Activated CD8-positive, alpha-beta memory T cell treated with anti-CD3 and anti-CD28 coated beads for 48 hours (primary cell): ENCODE data around the gene HMGCS1.
"Not testable (repeated sequence)": the region's sequence is repeated elsewhere in the genome, so short reads cannot be mapped to it uniquely, and the experiment has no call there.

Source experiments
- DNase-seq, 3 experiments: peaks; one replicate each; pipeline ENCODE4 v3.0.0-alpha.2; 2020; ENCODE audit warnings: low read depth in 2 of 3, low spot score in 2 of 3

Gene HMGCS1

DNA sequence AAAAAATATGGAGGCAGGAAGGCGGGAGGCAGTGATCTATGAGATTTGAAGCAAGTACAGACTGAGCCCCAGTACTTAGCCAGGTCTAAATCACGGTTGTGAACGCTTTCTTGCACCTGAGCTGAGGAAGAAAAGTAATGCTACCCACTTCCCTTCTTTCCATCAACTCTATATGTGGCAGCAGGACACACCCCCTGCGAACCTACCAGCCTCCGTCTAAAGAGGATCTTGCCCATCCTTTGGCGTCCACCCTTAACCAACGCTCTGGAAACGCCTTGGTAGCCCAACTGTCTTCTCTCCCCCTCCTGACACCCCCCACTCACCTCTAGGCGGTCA, 545 bp downstream of the HMGCS1 start:
- no peak for DNase-seq

DNA sequence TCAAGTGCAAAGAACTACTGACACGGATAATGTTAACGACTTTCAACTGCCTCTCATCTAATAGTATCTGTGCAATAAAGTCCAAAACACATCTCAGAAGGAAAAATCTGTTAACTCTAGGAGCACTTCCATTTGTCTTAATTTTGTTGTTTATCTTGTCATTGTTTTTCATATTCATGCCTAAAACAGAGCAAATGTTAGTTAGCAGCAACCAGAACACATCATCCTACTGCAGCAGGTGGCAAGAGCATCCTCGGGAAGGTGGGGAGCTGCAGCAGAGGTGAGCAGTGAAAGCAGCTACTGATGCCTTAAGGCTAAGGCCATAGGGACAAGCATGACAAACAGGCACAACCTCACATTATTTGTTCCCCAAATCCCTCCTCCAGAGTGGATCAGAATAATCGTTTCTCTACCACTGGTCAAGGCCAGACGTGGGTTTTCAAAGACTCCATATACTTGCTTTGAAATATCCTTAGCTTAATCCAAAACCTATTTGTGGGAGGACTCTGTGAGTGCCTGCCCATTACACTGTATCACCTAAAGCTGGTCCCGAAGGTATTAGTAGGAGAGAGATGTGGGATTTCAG, 1.0 kb downstream of the HMGCS1 start:
- no peak for DNase-seq

DNA sequence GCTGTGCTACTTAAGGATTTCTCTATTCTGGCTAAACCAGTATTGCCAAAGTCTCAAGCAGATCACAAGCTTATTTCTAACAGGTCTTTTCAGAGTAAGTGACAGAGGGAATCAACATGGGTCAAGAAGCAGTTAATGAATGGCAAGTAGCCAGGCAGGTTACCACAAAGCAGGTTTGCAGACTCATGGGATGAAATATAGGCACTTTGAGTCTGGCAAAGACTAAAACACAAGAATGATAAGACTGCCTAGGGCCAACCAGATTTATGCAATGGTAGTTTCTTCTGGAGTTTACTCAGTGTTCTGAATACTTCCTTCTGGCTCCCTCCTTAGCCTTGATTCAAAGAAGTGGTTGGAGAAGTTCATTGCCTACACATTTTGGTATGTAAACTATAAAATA, 3.6 kb downstream of the HMGCS1 start:
- DNase-seq, result no peak

DNA sequence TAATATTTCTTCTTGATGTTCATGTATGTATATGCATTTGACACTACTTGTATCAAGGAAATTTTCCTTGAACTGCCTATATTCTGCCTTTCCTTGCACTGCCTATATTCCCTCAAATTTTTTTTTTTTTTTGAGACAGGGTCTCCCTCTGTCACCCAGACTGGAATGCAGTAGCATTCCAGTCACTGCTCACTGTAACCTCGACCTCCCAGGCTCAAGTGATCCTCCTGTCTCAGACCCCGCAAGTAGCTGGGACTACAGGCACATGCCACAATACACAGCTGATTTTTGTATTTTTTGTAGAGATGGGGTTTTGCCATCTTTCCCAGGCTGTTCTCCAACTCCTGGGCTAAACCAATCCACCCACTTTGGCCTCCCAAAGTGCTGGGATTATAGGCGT, 4.1 kb downstream of the HMGCS1 start:
- no peak for DNase-seq

DNA sequence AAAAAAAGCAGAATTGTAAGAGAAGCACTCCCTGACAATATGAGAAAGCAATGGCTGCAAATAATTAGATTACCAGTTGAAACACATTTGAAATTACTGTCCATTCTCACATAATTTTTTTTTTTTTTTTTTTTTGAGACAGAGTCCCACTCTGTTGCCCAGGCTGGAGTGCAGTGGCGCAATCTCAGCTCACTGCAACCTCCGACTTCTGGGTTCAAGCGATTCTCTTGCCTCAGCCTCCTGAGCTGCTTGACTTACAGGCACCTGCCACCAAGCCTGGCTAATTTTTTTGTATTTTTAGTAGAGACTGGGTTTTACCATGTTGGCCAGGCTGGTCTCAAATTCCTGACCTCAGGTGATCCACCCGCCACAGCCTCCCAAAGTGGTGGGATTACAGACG, 6.3 kb downstream of the HMGCS1 start:
- not testable (repeated sequence) for DNase-seq

DNA sequence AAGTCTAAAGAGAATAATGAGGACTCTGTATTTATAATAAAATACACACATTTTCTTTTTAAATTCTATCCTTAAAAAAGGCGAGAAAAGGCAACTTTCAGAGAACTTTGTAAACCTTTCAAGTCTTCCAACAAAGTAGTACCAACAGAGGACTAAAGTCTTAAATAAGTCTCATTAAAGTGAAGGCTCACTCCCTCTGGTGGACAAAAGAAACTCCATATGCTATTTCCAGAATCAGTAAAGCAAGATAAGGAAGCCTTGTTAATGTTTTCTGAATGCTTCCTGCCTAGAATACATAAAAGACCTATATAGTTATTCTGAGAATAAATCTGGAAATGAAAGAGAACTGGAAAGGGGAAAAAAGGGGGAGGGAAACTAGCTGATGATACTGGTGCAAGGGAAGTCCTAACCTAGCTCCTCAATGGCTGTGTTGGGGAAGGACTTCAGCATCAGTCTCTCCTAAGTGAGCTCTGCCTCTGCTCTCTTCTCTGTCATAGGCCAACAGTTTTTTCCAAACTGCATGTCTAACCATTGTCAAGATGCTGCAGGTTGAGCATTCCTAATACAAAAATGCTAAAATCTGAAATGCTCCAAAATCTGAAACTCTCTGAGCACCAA, 7.2 kb downstream of the HMGCS1 start:
- DNase-seq, result no peak

DNA sequence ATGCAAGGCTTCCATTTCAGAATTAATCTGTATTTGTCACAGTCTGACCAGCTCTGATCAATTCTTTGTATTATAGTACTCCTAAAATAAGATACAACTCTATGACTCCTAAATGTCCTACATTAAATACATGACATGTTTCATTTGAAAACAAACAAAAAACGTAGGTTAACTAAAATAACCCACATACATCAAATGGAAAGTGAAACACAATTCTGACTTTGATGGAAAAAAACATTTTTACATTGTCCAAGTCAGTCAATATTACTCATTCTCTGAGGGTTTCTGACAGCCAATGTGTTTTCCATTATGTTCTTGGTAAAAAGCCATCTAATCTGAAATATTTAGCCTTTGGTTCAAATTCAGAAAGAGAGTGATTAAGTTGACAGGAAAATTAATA, 8.7 kb downstream of the HMGCS1 start:
- no peak for DNase-seq

DNA sequence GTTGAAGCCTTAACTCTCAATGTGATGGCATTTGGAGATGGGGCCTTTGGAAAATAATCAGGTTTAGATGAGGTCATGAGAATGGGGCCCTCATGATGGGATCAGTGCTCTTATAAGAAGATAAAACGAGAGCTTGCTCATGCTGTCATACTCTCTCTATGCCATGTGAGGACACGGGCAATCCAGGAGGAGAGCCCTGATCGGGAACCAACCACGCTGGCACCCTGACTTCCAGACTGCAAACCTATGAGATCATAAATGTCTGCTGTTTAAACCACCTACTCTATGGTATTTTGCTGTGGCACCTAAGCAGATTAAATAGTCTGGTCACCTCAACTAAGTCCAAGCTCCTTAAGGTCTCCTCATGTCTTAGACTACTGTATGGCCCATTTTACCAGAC, 10.0 kb downstream of the HMGCS1 start:
- no peak for DNase-seq

DNA sequence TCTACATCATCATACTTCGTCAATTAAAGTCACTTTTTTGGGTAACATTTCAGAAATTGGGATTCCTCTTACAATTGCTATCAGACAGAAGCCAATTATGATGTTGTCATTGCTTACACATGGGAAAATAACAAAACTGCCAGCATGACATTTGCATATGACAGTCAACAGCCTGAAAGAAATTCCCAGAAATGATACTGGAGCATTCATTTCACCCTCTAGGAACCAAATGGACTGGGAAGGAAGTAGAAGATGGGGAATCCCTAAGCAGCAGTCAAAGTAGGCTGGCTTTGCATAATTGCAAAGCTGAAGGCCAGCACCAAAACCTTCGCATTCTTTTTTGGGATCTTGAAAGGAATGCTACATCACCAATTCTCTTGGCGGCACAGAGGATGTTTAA, 10.7 kb downstream of the HMGCS1 start:
- no peak for DNase-seq

DNA sequence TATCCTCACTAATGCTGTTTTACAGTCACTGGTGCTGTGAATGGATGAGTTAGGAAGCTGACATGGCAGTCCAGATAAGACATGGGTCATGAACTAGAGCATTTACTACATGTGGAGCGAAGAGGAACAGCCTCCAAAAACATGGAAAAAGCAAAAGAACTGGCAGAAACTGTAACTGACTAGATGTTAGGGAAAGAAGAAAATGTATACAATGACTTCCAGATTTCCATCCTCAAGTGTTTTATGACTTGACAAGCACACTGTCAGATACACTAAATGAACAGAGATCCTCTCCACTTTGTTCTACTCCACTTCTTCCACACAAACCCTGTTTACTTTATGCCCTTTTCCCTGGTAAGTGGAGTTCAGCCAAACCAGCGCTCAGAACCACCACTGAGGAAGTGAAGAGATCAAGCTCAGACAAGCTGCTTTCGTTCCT, 11.5 kb downstream of the HMGCS1 start:
- no peak for DNase-seq

DNA sequence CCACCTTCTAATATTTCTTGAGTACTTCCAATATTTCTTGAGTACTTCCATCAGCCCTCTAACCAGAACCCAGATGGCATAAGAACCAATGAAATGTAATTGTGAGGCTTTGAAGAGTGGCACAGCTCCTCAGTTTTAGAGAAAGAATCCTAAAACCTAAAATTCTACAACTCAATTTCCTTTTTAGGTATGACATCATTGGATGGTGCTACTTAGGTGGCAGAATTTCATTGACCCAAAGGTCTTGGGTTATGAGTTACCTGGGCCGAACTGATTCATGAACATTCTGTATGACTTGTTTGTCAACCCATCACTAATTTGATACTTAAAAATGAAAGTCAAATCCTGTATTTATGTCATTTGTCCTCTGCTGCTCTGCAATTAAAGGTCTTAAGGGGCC, 13.1 kb downstream of the HMGCS1 start:
- no peak for DNase-seq

DNA sequence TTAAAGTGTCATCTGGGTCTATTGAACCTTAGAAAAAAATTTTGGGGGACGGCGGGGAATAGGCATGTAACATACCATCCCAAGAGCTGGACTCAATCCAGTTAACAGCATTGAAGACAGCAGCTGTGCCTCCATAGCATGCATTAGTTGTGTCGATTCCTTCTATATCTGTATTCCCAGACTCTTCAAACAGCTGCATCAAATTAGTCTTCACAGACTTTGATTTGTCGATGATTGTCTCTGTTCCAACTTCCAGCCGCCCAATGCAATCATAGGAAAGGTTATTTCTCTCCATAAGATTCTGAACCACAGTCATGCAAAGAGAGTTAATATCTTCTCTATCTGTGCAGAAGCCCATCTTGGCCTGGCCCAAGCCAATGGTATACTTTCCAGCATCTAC, 14.8 kb downstream of the HMGCS1 start:
- DNase-seq, result no peak

DNA sequence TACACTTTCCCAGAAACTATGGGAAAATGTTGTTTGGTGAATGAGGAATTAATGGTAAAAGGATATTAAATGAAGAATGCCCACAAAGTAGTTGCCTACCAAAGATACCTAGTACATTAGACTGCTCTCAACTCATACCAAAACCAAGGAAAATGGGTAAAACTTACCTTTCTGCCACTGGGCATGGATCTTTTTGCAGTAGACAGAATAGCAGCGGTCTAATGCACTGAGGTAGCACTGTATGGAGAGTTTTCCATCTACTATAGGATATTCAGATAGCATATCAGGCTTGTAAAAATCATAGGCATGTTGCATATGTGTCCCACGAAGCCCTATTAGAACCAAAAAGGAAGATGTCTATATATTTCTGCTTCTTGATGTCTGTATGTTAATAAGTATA, 16.4 kb downstream of the HMGCS1 start:
- no peak for DNase-seq

DNA sequence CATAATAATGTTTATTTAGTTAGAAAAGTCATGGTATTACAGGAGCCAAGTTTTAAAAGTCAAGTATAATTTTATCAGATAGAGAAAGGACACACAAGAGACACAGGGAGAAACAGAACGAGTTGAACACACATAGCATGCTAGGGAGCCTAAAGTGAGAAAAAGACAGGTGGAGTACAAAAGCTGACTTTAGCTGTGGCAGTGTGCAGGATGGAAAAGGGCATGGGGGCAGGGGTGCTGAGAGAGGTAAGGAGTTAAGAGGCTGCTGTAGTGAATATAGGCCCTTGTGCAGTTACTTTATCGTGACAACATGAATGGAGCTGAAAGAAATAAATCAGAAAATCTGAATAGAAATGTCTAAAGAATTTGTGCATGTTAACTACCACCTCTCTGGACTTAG, 18.0 kb downstream of the HMGCS1 start:
- no peak for DNase-seq

DNA sequence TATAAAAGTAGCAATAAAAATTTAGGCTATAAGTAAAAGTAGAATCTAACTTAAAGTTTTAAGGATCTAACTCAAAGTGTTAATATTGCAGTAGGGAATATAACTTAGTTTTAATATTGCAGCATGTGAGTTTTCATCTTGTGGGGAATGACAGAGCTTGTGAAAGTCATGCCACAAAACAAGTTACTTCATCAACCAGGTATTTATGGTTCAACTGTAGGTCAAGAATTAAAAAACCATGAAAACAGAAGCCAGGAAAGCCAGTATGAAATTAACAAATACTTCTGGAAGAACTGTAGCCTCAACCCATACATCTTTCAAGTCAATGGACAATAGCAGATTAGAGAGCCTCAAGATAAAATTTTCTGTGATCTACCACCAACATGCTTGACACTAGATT, 19.0 kb downstream of the HMGCS1 start:
- no peak for DNase-seq

DNA sequence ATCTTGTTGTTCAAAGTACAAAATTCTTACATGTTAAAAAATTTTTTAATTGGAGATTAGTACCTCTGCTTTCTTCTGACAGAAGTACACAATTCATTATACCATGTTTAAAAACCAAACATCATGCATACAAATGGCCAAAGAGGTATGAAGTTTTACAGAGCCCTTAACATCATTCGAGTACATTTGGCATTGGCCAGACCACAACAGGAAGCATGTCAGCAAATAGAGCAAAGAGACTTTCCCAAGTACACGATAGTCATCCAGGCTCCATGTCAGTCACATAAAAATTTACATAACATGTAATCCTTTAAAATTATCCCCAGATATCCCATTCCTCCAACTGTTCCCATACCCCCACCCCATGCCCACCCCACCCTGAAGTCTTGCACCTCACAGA, 22.5 kb downstream of the HMGCS1 start:
- no peak for DNase-seq

DNA sequence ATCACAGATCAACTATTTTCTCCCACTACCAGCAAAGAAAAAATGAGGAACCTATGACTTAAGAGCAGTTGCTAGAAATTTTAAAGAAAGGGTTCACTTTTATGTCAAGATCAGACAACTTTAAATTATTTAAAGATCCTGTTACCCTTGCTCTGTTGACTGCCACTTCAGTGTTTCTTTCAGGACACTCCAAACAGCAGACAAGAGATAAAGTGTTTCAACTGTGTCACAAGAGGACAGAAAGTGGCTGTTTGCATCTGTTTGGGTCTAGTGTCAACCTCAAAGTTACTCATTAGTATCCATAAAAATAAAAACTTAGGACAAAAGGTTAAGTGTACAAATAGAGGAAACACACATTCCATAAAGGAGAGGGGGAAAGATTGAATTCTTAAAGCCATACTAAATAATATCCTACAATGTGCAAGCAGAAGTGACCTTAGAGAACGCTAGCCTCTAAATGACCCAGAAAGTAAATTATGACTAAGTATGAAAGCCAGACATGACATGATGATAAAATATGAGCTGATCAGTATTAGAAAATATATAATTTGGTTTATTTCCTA, 24.9 kb downstream of the HMGCS1 start:
- no peak for DNase-seq

DNA sequence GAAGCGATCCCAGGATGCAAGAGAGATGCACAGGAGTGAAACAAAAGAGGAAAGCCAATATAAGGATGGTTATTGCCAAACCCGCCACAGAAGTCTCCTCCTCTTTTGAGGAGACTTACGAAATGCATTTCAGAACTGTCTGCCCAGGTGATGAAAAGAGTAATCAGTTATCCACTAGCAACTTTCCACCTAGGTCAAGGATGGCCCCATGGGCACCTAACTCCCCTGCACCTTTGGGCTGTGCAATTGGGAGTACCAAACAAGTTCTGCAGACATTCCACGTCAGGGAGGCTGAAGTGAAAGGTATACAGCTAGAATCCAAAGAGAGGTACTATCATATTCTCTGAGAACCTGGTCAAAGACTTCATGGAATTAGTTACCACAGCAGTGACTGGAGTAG, 25.7 kb downstream of the HMGCS1 start:
- no peak for DNase-seq

DNA sequence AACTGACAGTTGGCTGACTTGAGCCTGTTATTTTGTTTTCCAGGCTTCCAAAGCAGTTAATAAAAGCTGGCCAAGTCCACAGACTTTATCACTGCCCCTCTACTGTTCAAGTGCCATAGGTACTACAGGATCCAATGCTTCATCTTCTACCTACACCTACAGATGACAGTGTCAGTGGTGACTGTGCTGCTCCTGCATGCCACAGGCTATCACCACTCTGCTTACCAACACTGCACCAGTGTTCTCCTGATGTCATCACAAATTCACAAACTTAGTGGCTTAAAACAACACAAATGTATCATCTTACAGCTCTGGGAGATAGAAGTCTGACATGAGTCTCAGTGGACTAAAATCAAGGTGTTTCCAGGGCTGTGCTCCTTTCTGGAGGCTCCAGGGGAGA, 26.6 kb downstream of the HMGCS1 start:
- DNase-seq, result no peak

DNA sequence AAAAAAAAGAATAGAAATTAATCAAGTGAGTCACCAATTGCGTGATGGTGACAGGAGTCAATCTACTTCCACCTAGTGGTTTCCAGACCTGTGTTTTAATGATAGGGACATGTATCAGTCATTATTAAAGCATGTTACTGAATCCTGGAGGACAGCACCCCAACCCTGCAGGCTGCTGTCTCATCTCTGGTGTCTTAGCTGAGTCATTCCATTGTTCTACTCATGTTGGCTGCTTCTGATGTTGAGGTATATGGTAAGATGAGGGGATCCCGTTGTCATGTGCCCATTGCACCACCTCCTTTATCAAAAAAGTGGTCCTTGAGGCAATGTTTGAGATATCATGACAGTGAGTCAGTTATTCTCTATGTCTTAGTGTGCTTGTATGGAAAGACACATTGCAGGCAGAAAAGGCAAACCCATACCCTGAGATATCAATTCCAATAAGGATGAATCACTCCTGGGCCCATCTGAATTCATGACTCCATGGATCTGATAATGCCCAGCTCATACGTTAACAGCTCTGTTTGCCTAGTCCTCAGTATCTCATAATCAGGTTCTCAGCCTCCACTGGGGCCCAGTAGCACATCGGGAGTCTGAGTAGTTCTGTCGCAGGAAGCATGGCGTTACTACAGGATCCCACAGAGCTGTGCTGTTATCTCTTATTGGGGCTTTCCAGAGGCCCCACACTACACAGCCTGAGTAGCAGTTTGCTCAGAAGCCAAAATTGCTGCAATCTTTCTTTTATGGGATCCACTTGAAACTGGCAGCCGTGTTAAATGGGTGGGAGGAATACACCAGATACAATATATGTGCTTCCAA, 31.2 kb downstream of the HMGCS1 start:
- DNase-seq, result no peak

DNA sequence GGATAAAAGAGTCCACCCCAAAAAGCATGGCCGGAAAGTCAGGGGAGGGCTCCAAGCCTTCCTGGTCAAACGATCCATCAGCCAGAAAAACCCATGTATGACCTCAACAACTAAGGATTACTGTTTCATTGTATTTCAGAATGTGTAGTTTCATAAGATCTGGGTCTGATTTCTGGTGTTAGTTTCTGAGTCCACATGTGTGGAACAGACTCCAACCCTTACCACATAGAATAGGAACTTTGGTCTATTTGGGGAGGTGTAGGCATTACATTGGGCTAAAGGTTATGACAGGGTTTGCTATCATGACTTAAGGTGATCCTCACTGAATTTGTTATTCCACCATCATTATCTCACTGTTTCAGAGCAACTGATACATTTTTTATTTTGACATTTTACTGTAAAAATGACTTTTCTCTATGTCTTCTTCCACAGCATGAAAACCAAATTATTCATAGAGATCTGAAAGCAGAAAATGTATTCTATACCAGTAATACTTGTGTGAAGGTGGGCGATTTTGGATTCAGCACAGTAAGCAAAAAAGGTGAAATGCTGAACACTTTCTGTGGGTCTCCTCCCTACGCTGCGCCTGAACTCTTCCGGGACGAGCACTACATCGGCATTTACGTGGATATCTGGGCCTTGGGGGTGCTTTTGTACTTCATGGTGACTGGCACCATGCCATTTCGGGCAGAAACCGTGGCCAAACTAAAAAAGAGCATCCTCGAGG, 33.5 kb downstream of the HMGCS1 start:
- no peak for DNase-seq

DNA sequence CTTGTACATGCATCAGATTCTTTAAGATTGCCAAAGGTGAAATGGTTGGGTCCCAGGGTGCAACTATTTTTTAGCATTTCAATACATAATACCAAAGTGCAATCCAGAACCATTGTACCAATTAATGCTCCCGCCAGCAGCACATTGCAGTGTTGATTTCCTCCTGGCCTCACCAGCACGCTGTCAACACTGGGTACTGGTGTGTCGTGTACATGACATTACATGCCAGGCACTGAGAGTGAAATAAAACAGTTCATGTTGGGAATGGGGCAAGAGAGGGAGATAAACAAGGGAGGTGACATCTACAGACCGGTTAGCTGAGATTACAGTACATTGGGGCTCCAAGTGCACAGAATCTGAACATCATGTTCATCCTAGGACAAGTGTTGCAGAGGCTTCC, 37.8 kb downstream of the HMGCS1 start:
- DNase-seq, result no peak
